ENCODE data around the gene ACP6.
A peak's percentile ranks its signal among the peaks of the same experiment; 100 is the strongest.

Gene ACP6

GRCh38 chr1:147640553-147641165 is 29.7 kb downstream of the ACP6 start:
- H3K4me1 Mint-ChIP-seq: peaks cover 2% of the 10 kb centered on the region
- DNase-seq (ENCODE audit: low spot score in 2 of 2) (peak; percentile 50 to 56), ATAC-seq (ENCODE audit: low read depth) (peak; percentile 95)
- no peaks in the 10 kb centered on the region for H3K9me3 Mint-ChIP-seq
- H3K4me3 Mint-ChIP-seq: no peak overlapping the region
- H3K36me3 Mint-ChIP-seq: peaks cover 23% of the 10 kb centered on the region
- H3K27ac Mint-ChIP-seq: no peak overlapping the region
- no peaks in the 10 kb centered on the region for H3K27me3 Mint-ChIP-seq

- H3K4me3 Mint-ChIP-seq: no peak overlapping the region
- DNase-seq (ENCODE audit: low spot score in 2 of 2) (no peak), ATAC-seq (ENCODE audit: low read depth) (no peak)
- H3K36me3 Mint-ChIP-seq: peaks cover 15% of the 10 kb centered on the region
- peaks cover 2% of the 10 kb centered on the region for H3K4me1 Mint-ChIP-seq
- no peak overlapping the region for H3K27ac Mint-ChIP-seq
- no peaks in the 10 kb centered on the region for H3K9me3 Mint-ChIP-seq
- no peaks in the 10 kb centered on the region for H3K27me3 Mint-ChIP-seq
Measured at GRCh38 chr1:147636314-147636713, 34.0 kb downstream of the ACP6 start.

- H3K27ac Mint-ChIP-seq: no peak overlapping the region
- H3K9me3 Mint-ChIP-seq: no peaks in the 10 kb centered on the region
- H3K36me3 Mint-ChIP-seq: peaks cover 15% of the 10 kb centered on the region
- H3K4me3 Mint-ChIP-seq: no peak overlapping the region
- DNase-seq (ENCODE audit: low spot score in 2 of 2) (no peak), ATAC-seq (ENCODE audit: low read depth) (no peak)
- no peaks in the 10 kb centered on the region for H3K27me3 Mint-ChIP-seq
- H3K4me1 Mint-ChIP-seq: no peaks in the 10 kb centered on the region
Measured at GRCh38 chr1:147635342-147635741, 35.0 kb downstream of the ACP6 start.

- Mint-ChIP-seq H3K9me3 (no peaks in the 10 kb centered on the region), H3K4me1 (no peaks in the 10 kb centered on the region), H3K4me3 (no peak overlapping the region), H3K36me3 (peaks cover 15% of the 10 kb centered on the region), H3K27ac (no peak overlapping the region), H3K27me3 (no peaks in the 10 kb centered on the region)
- DNase-seq (ENCODE audit: low spot score in 2 of 2): no peak
- no peak for ATAC-seq (ENCODE audit: low read depth)
Measured at GRCh38 chr1:147634645-147635044, 35.7 kb downstream of the ACP6 start.

- no peak overlapping the region for H3K4me3 Mint-ChIP-seq
- no peak for ATAC-seq (ENCODE audit: low read depth)
- DNase-seq (ENCODE audit: low spot score in 2 of 2): no peak
- no peaks in the 10 kb centered on the region for H3K4me1 Mint-ChIP-seq
- peaks cover 15% of the 10 kb centered on the region for H3K36me3 Mint-ChIP-seq
- H3K27me3 Mint-ChIP-seq: no peaks in the 10 kb centered on the region
- no peaks in the 10 kb centered on the region for H3K9me3 Mint-ChIP-seq
- no peak overlapping the region for H3K27ac Mint-ChIP-seq
Measured at GRCh38 chr1:147633759-147634158, 36.6 kb downstream of the ACP6 start.

GRCh38 chr1:147631839-147632238 is 38.5 kb downstream of the ACP6 start:
- H3K27ac Mint-ChIP-seq: no peak overlapping the region
- H3K9me3 Mint-ChIP-seq: no peaks in the 10 kb centered on the region
- no peak overlapping the region for H3K4me3 Mint-ChIP-seq
- no peaks in the 10 kb centered on the region for H3K4me1 Mint-ChIP-seq
- H3K36me3 Mint-ChIP-seq: peaks cover 14% of the 10 kb centered on the region
- ATAC-seq (ENCODE audit: low read depth): no peak
- no peaks in the 10 kb centered on the region for H3K27me3 Mint-ChIP-seq
- no peak for DNase-seq (ENCODE audit: low spot score in 2 of 2)

GRCh38 chr1:147630447-147630846 is 39.9 kb downstream of the ACP6 start:
- peaks cover 5% of the 10 kb centered on the region for H3K4me1 Mint-ChIP-seq
- no peaks in the 10 kb centered on the region for H3K9me3 Mint-ChIP-seq
- no peak overlapping the region for H3K4me3 Mint-ChIP-seq
- no peak overlapping the region for H3K27ac Mint-ChIP-seq
- H3K27me3 Mint-ChIP-seq: no peaks in the 10 kb centered on the region
- H3K36me3 Mint-ChIP-seq: peaks cover 9% of the 10 kb centered on the region
- no peak for DNase-seq (ENCODE audit: low spot score in 2 of 2)
- ATAC-seq (ENCODE audit: low read depth): no peak

GRCh38 chr1:147630022-147630421 is 40.3 kb downstream of the ACP6 start:
- no peak overlapping the region for H3K27ac Mint-ChIP-seq
- no peak overlapping the region for H3K4me3 Mint-ChIP-seq
- peaks cover 5% of the 10 kb centered on the region for H3K4me1 Mint-ChIP-seq
- H3K36me3 Mint-ChIP-seq: peaks cover 8% of the 10 kb centered on the region
- no peak for DNase-seq (ENCODE audit: low spot score in 2 of 2)
- no peaks in the 10 kb centered on the region for H3K27me3 Mint-ChIP-seq
- ATAC-seq (ENCODE audit: low read depth): no peak
- H3K9me3 Mint-ChIP-seq: no peaks in the 10 kb centered on the region

- DNase-seq (ENCODE audit: low spot score in 2 of 2) (no peak), ATAC-seq (ENCODE audit: low read depth) (no peak)
- H3K36me3 Mint-ChIP-seq: peaks cover 8% of the 10 kb centered on the region
- no peaks in the 10 kb centered on the region for H3K27me3 Mint-ChIP-seq
- no peak overlapping the region for H3K4me3 Mint-ChIP-seq
- H3K27ac Mint-ChIP-seq: no peak overlapping the region
- H3K9me3 Mint-ChIP-seq: no peaks in the 10 kb centered on the region
- peaks cover 5% of the 10 kb centered on the region for H3K4me1 Mint-ChIP-seq
Measured at GRCh38 chr1:147628441-147628840, 41.9 kb downstream of the ACP6 start.

GRCh38 chr1:147627435-147628110 is 42.8 kb downstream of the ACP6 start:
- peak; percentile 68 for ATAC-seq (ENCODE audit: low read depth)
- peaks cover 5% of the 10 kb centered on the region for H3K4me1 Mint-ChIP-seq
- H3K27me3 Mint-ChIP-seq: no peaks in the 10 kb centered on the region
- peaks cover 7% of the 10 kb centered on the region for H3K36me3 Mint-ChIP-seq
- H3K4me3 Mint-ChIP-seq: no peak overlapping the region
- peak; percentile 41 to 49 for DNase-seq (ENCODE audit: low spot score in 2 of 2)
- no peaks in the 10 kb centered on the region for H3K9me3 Mint-ChIP-seq
- no peak overlapping the region for H3K27ac Mint-ChIP-seq

- Mint-ChIP-seq H3K27ac (no peak overlapping the region), H3K27me3 (no peaks in the 10 kb centered on the region), H3K4me3 (no peak overlapping the region), H3K36me3 (peaks cover 2% of the 10 kb centered on the region), H3K4me1 (peaks cover 5% of the 10 kb centered on the region), H3K9me3 (no peaks in the 10 kb centered on the region)
- no peak for ATAC-seq (ENCODE audit: low read depth)
- no peak for DNase-seq (ENCODE audit: low spot score in 2 of 2)
Measured at GRCh38 chr1:147626739-147627138, 43.6 kb downstream of the ACP6 start.

- ATAC-seq (ENCODE audit: low read depth) (no peak), DNase-seq (ENCODE audit: low spot score in 2 of 2) (no peak)
- peaks cover 5% of the 10 kb centered on the region for H3K4me1 Mint-ChIP-seq
- H3K36me3 Mint-ChIP-seq: peaks cover 2% of the 10 kb centered on the region
- no peak overlapping the region for H3K4me3 Mint-ChIP-seq
- no peaks in the 10 kb centered on the region for H3K9me3 Mint-ChIP-seq
- H3K27ac Mint-ChIP-seq: no peak overlapping the region
- no peaks in the 10 kb centered on the region for H3K27me3 Mint-ChIP-seq
Measured at GRCh38 chr1:147626291-147626690, 44.0 kb downstream of the ACP6 start.

- Mint-ChIP-seq H3K36me3 (peaks cover 5% of the 10 kb centered on the region), H3K4me3 (no peak overlapping the region), H3K9me3 (no peaks in the 10 kb centered on the region), H3K27ac (no peak overlapping the region), H3K4me1 (peaks cover 5% of the 10 kb centered on the region), H3K27me3 (no peaks in the 10 kb centered on the region)
- DNase-seq (ENCODE audit: low spot score in 2 of 2): no peak
- ATAC-seq (ENCODE audit: low read depth): no peak
Measured at GRCh38 chr1:147625362-147625995, 44.8 kb downstream of the ACP6 start.

- no peak for ATAC-seq (ENCODE audit: low read depth)
- DNase-seq (ENCODE audit: low spot score in 2 of 2): no peak
- H3K4me1 Mint-ChIP-seq: peaks cover 5% of the 10 kb centered on the region
- no peak overlapping the region for H3K27ac Mint-ChIP-seq
- H3K27me3 Mint-ChIP-seq: no peaks in the 10 kb centered on the region
- H3K9me3 Mint-ChIP-seq: no peaks in the 10 kb centered on the region
- no peak overlapping the region for H3K4me3 Mint-ChIP-seq
- H3K36me3 Mint-ChIP-seq: peaks cover 5% of the 10 kb centered on the region
Measured at GRCh38 chr1:147624529-147624928, 45.8 kb downstream of the ACP6 start.
